ENCODE measurements around the gene TWF1. TPM values are rescaled to one million over a fixed set of nuclear protein-coding genes. Genes with fewer than 3 reads are reported as not detected.

The TWF1 gene
- polyA plus RNA-seq, 1 donor, result 84.1 TPM

DNA sequence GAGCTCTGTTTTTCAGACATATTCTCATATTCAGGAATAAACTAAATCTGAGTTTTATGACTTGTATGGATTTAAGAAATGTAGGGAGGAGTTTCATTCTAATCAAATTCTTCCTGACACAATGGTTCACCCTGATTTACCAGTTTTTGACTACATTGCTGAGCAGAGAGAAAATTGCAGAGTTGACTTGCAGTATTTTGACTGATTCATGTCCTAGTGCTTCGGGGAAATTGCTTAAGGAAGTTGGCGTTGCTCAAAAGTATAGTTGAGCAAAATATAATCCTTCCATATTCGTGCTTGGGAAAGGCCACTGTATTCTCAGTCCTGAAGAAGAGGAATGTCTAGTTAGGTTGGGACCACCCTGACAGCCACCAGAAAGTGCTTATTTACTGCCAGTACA, 1.3 kb upstream of the TWF1 start:
- no peak overlapping the region for H3K4me3 ChIP-seq (ENCODE audit: low read length)
- H3K4me1 ChIP-seq (ENCODE audit: control insufficient read depth, insufficient read depth, low read length), result no peaks in the 10 kb centered on the region
- no peak overlapping the region for H3K27ac ChIP-seq (ENCODE audit: low read length)
- no peaks in the 10 kb centered on the region for H3K36me3 ChIP-seq (ENCODE audit: control insufficient read depth, insufficient read depth, low read length)
- WGBS (ENCODE audit: insufficient coverage, low lambda C conversion rate), result no CpG with 5 or more reads among the region's 3 CpGs
- H3K27me3 ChIP-seq (ENCODE audit: control insufficient read depth, insufficient read depth, low read length), result peaks cover 2% of the 10 kb centered on the region
- DNase-seq, result no peak
- H3K9me3 ChIP-seq (ENCODE audit: control insufficient read depth, low read depth, low read length), result no peaks in the 10 kb centered on the region

DNA sequence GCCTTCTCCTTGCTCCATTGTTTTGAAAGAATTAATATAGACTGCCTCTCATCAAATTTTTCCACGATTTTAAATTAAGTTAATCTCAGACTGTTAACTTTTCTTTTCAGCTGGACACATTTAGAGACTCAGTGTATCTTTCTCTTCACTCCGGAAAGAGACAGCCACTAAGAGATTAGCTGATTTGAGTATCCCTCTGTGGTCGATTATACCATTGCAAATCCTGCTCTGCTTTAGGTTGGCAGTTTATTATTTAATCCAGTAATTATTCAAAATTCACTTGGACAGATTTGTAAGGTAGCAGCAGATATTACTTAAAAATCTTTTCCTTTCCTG, 588 bp upstream of the TWF1 start:
- peaks cover 3% of the 10 kb centered on the region for H3K36me3 ChIP-seq (ENCODE audit: control insufficient read depth, insufficient read depth, low read length)
- no CpG with 5 or more reads among the region's 3 CpGs for WGBS (ENCODE audit: insufficient coverage, low lambda C conversion rate)

DNA sequence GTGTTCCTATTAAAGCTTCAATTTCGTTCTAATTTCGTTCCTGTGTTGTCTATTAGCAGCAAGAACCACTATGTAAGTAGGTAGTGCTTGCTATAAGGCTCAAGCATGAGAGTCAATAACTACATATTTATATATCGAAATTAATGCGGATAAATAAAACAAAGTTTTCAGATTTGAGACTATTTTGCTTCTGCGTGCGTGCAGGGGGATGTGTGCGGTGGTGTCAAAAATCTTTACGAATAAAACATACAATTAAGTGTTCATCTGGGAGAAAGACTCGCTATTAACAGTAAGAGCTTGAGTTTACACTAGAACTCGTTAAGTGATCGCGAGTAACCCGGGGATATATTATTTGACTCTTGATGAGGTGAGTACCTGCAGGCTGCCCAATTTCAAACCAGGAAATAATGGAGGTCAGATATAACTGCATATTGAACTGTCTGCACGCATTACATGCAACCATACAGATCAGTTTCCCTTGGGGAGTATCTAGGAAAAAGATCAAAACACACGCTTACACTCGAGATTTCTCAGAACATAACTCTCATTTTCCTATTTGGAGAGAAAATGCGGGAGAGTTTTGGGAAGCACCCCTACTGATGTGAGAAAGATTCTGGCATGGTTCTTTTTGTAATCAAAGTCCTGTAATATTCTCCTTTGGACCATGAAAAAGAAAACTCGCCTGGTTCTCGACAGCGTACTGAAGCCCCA, 813 bp downstream of the TWF1 start:
- Histone ChIP-seq H3K27me3 (ENCODE audit: control insufficient read depth, insufficient read depth, low read length) (no peaks in the 10 kb centered on the region), H3K36me3 (ENCODE audit: control insufficient read depth, insufficient read depth, low read length) (peaks cover 15% of the 10 kb centered on the region), H3K4me1 (ENCODE audit: control insufficient read depth, insufficient read depth, low read length) (no peaks in the 10 kb centered on the region), H3K27ac (ENCODE audit: low read length) (peak overlapping the region; percentile 96), H3K9me3 (ENCODE audit: control insufficient read depth, low read depth, low read length) (no peaks in the 10 kb centered on the region), H3K4me3 (ENCODE audit: low read length) (peak overlapping the region; percentile 90)
- DNase-seq, result peak in 1 of 2 donors; percentile 3
- 11% methylated on average over 3 of the region's 20 CpGs for WGBS (ENCODE audit: insufficient coverage, low lambda C conversion rate)

More for the DNA sequence above, 588 bp upstream of the TWF1 start:
- no peaks in the 10 kb centered on the region for H3K9me3 ChIP-seq (ENCODE audit: control insufficient read depth, low read depth, low read length)
- peaks cover 2% of the 10 kb centered on the region for H3K27me3 ChIP-seq (ENCODE audit: control insufficient read depth, insufficient read depth, low read length)
- peak overlapping the region; percentile 90 for H3K4me3 ChIP-seq (ENCODE audit: low read length)
- H3K4me1 ChIP-seq (ENCODE audit: control insufficient read depth, insufficient read depth, low read length), result no peaks in the 10 kb centered on the region
- peak overlapping the region; percentile 96 for H3K27ac ChIP-seq (ENCODE audit: low read length)
- DNase-seq, result no peak

DNA sequence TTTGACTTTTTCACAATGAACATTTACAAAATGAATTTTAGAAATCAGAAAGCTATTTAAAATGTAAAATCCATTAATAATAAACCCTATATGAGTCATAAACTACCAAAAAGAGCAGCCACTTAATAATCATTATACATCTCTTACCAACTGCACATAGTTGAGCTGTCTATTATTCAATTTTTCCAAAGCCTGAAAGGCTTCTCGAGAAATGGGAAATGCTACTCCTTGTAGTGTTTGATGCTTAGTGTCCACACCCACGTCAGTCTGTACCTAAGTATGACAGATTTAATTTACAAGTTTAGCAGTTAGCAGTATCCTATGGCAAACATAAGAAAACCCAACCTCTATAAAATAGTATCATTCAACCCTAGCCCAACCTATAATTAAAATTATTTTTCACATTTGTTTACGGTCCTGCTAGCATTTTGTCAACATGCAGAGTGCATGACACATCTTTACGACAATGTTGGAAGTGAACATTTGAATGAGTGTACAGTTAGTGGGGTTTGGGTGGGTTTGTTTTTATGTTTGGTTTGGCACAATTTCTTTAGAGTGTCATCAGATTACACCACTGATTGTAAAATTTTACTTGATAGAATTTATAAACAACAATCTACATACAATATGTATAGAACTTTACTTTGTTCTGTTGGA, 8.4 kb downstream of the TWF1 start:
- H3K36me3 ChIP-seq (ENCODE audit: control insufficient read depth, insufficient read depth, low read length), result peaks cover 45% of the 10 kb centered on the region

DNA sequence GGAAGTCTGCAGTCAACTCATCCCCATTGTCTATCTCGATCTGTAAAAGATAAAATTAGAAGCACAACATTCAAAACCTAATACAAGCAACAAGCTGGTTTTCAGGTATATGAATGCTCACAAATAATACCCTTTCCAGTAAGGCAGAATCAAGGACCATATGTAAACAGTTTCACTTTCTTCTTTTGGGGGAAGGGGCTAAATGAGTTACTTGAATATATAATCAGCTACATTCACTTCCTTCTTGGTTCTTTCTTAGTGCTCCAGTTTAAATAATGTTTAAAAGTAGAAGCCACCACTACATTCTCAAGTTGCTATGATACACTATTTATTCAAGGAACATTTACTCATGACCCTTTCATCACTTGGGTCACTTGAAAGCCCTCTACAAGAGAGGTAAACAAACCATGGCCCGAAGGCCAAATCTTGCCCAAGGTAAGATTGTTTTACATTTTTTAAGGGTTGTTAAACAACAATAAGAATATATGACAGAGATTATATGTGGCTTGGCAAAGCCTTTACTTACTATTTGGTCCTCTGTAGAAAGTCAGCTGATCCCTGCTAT, 10.3 kb downstream of the TWF1 start:
- no peaks in the 10 kb centered on the region for H3K4me1 ChIP-seq (ENCODE audit: control insufficient read depth, insufficient read depth, low read length)
- H3K4me3 ChIP-seq (ENCODE audit: low read length), result no peak overlapping the region
- H3K27me3 ChIP-seq (ENCODE audit: control insufficient read depth, insufficient read depth, low read length), result no peaks in the 10 kb centered on the region
- WGBS (ENCODE audit: insufficient coverage, low lambda C conversion rate), result no CpG with 5 or more reads among the region's 2 CpGs
- no peak for DNase-seq
- peaks cover 35% of the 10 kb centered on the region for H3K36me3 ChIP-seq (ENCODE audit: control insufficient read depth, insufficient read depth, low read length)
- H3K27ac ChIP-seq (ENCODE audit: low read length), result no peak overlapping the region
- no peaks in the 10 kb centered on the region for H3K9me3 ChIP-seq (ENCODE audit: control insufficient read depth, low read depth, low read length)

More for the DNA sequence above, 8.4 kb downstream of the TWF1 start:
- Histone ChIP-seq H3K4me3 (ENCODE audit: low read length) (no peak overlapping the region), H3K4me1 (ENCODE audit: control insufficient read depth, insufficient read depth, low read length) (no peaks in the 10 kb centered on the region), H3K9me3 (ENCODE audit: control insufficient read depth, low read depth, low read length) (no peaks in the 10 kb centered on the region), H3K27me3 (ENCODE audit: control insufficient read depth, insufficient read depth, low read length) (no peaks in the 10 kb centered on the region), H3K27ac (ENCODE audit: low read length) (no peak overlapping the region)
- WGBS (ENCODE audit: insufficient coverage, low lambda C conversion rate), result 77% methylated on average over 2 of the region's 4 CpGs
- no peak for DNase-seq

DNA sequence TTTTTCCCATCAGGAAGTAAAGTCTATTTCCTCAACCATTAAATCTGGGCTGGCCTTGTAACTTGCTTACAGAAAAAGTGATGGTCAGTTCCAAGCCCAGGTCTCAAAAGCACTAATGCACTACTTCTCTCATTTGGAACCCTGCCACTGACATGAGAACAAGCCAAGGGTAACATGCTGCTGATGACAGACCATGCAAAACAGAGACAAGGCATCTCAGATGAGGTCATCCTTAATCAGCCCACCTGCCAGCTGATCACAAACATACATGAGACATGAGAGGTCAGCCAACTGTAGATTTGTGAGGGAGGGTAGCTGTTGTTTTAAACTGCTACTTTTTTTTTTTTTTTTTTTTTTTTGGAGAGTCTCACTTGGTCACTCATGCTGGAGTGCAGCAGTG, 16.2 kb downstream of the TWF1 start:
- H3K4me1 ChIP-seq (ENCODE audit: control insufficient read depth, insufficient read depth, low read length), result no peaks in the 10 kb centered on the region
- H3K36me3 ChIP-seq (ENCODE audit: control insufficient read depth, insufficient read depth, low read length), result peaks cover 15% of the 10 kb centered on the region
- peak in 1 of 2 donors; percentile 4 for DNase-seq

DNA sequence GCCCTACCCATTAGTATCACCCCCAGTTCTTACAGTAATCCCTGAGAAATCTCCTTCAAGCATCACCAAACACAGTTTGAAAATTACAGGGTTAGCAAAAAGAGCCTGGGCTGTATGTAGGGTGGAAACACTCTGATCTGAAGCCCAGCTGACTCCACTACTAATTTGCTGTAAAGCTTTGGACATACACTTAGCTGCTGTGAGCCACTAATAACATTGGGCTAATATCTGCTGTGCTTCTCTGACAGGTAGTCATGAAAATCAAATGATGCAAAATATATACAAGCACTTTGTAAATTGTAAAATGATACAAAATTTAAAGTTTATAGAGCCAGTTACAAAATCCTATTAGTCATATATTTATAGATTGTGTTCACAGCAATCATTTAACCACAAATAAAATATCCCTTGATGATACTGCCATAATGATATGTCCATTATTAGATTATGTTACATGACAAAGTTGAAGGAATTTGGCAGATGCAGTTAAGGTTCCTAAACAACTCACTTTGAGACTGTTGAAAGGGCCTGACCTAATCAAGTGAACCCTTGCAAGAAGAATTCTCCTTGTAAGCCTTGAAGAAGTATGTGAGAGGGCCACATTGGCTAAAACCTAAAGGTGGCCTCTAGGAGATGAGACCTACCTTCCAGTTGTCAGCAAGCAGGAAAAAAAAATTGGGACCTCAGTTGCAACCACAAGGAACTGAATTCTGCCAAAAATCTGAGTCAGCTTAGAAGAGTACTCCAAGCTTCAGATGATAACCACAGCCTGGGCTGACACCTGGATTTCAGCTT, 19.0 kb downstream of the TWF1 start:
- Histone ChIP-seq H3K9me3 (ENCODE audit: control insufficient read depth, low read depth, low read length) (no peaks in the 10 kb centered on the region), H3K27me3 (ENCODE audit: control insufficient read depth, insufficient read depth, low read length) (no peaks in the 10 kb centered on the region), H3K27ac (ENCODE audit: low read length) (no peak overlapping the region), H3K4me1 (ENCODE audit: control insufficient read depth, insufficient read depth, low read length) (no peaks in the 10 kb centered on the region), H3K36me3 (ENCODE audit: control insufficient read depth, insufficient read depth, low read length) (peaks cover 29% of the 10 kb centered on the region), H3K4me3 (ENCODE audit: low read length) (no peak overlapping the region)
- DNase-seq, result no peak

More for the DNA sequence above, 16.2 kb downstream of the TWF1 start:
- no peak overlapping the region for H3K4me3 ChIP-seq (ENCODE audit: low read length)
- H3K27me3 ChIP-seq (ENCODE audit: control insufficient read depth, insufficient read depth, low read length), result no peaks in the 10 kb centered on the region
- no peak overlapping the region for H3K27ac ChIP-seq (ENCODE audit: low read length)
- H3K9me3 ChIP-seq (ENCODE audit: control insufficient read depth, low read depth, low read length), result no peaks in the 10 kb centered on the region

DNA sequence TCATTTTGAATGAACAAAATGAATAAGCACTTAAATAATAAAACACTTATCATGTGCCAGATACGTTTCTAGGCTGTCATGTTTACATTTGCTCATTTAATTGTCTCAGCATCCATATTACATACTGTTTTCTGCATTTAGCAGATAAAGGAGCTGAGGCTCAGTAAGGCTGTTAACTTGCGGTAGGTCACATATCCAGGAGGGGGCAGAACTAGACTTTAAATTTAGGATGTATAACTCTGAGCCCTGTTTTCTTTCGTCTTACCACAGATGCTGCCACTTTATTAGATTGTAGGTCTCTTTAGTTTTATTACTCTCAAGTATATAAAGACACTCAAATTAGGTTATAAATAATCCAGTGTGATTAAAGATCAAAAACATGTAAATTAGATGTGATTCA, 29.6 kb downstream of the TWF1 start:
- DNase-seq, result no peak
- Histone ChIP-seq H3K4me3 (ENCODE audit: low read length) (no peak overlapping the region), H3K9me3 (ENCODE audit: control insufficient read depth, low read depth, low read length) (no peaks in the 10 kb centered on the region), H3K27me3 (ENCODE audit: control insufficient read depth, insufficient read depth, low read length) (no peaks in the 10 kb centered on the region), H3K36me3 (ENCODE audit: control insufficient read depth, insufficient read depth, low read length) (peaks cover 40% of the 10 kb centered on the region), H3K27ac (ENCODE audit: low read length) (no peak overlapping the region), H3K4me1 (ENCODE audit: control insufficient read depth, insufficient read depth, low read length) (no peaks in the 10 kb centered on the region)
- WGBS (ENCODE audit: insufficient coverage, low lambda C conversion rate), result 100% methylated on average over 1 of the region's 3 CpGs

DNA sequence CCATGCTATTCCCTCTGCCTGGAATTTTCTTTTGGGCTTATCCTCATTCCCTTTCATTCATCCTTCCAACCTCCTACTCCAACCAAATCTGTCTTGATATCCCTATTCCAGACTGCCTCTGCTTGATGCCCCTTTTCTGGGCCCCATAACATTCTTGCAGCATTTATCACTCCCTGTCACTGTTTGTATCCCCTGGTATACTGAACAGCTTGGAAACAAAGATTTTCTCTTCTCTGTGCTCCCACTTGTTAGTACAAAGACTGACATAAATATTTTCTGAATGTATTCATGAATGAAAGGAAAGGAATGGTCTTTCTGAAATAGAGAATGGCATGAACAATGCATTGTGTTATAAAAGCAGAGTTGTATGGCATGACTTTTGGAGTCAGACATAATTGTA, 39.8 kb downstream of the TWF1 start:
- peaks cover 9% of the 10 kb centered on the region for H3K36me3 ChIP-seq (ENCODE audit: control insufficient read depth, insufficient read depth, low read length)
- DNase-seq, result no peak
- no peaks in the 10 kb centered on the region for H3K4me1 ChIP-seq (ENCODE audit: control insufficient read depth, insufficient read depth, low read length)
- no peaks in the 10 kb centered on the region for H3K9me3 ChIP-seq (ENCODE audit: control insufficient read depth, low read depth, low read length)
- H3K27ac ChIP-seq (ENCODE audit: low read length), result no peak overlapping the region
- H3K27me3 ChIP-seq (ENCODE audit: control insufficient read depth, insufficient read depth, low read length), result no peaks in the 10 kb centered on the region
- no peak overlapping the region for H3K4me3 ChIP-seq (ENCODE audit: low read length)

DNA sequence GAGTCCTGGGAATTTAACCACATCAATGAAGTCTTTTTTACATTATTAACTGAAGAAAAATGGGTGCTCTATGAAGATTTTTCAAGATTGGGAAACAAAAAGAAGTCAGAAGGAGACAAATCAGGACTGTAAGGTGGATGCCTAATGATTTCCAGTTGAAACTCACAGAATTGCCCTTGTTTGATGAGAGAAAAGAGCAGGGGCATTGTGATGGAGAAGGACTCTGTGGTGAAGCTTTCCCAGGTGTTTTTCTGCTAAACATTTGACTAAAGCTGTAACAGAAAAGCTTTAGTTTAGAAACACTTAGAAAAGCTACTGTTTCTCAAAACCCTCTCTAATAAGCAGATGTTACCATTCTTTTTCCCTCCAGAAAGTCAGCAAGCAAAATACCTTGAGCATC, 41.6 kb downstream of the TWF1 start:
- DNase-seq, result no peak
- H3K27me3 ChIP-seq (ENCODE audit: control insufficient read depth, insufficient read depth, low read length), result no peaks in the 10 kb centered on the region
- H3K36me3 ChIP-seq (ENCODE audit: control insufficient read depth, insufficient read depth, low read length), result no peaks in the 10 kb centered on the region
- H3K9me3 ChIP-seq (ENCODE audit: control insufficient read depth, low read depth, low read length), result no peaks in the 10 kb centered on the region
- no peak overlapping the region for H3K27ac ChIP-seq (ENCODE audit: low read length)
- peaks cover 11% of the 10 kb centered on the region for H3K4me1 ChIP-seq (ENCODE audit: control insufficient read depth, insufficient read depth, low read length)
- H3K4me3 ChIP-seq (ENCODE audit: low read length), result no peak overlapping the region

Measured in large intestine (tissue), 3 donors.